ENCODE data around the gene POLR3C. TPM values are rescaled to one million over a fixed set of nuclear protein-coding genes. Genes with fewer than 3 reads are reported as not detected.
"Not testable (repeated sequence)": the region's sequence is repeated elsewhere in the genome, so short reads cannot be mapped to it uniquely, and the experiment has no call there.

POLR3C gene
- total RNA-seq, 2 experiments from 2014 or later, result 18.8 to 19.2 TPM

GRCh38 chr1:145796753-145797152, 27.2 kb upstream of the POLR3C start:
- DNase-seq, result no peak
- H3K36me3 Mint-ChIP-seq (ENCODE audit: low read depth), result peaks cover 42% of the 10 kb centered on the region
- intact Hi-C loops (cut with micrococcal nuclease), result no loop called here
- CTCF ChIA-PET, result no interaction called here
- H3K27me3 Mint-ChIP-seq (ENCODE audit: low read depth), result no peaks in the 10 kb centered on the region
- H3K27ac Mint-ChIP-seq, result no peak overlapping the region
- H3K4me3 Mint-ChIP-seq, result no peak overlapping the region
- H3K9me3 Mint-ChIP-seq, result peaks cover 19% of the 10 kb centered on the region
- H3K4me1 Mint-ChIP-seq (ENCODE audit: low read depth), result peaks cover 22% of the 10 kb centered on the region

GRCh38 chr1:145799806-145800205, 24.2 kb upstream of the POLR3C start:
- no peak for DNase-seq
- peaks cover 19% of the 10 kb centered on the region for H3K9me3 Mint-ChIP-seq
- H3K4me3 Mint-ChIP-seq, result no peak overlapping the region
- H3K27me3 Mint-ChIP-seq (ENCODE audit: low read depth), result no peaks in the 10 kb centered on the region
- CTCF ChIA-PET, result no interaction called here
- H3K4me1 Mint-ChIP-seq (ENCODE audit: low read depth), result peaks cover 34% of the 10 kb centered on the region
- peaks cover 32% of the 10 kb centered on the region for H3K36me3 Mint-ChIP-seq (ENCODE audit: low read depth)
- H3K27ac Mint-ChIP-seq, result no peak overlapping the region
- intact Hi-C loops (cut with micrococcal nuclease), result loop anchor here (5.0 kb wide), 1 partner anchor 53 kb away; no protein-coding TSS in a partner anchor

- Mint-ChIP-seq H3K4me1 (ENCODE audit: low read depth) (peaks cover 33% of the 10 kb centered on the region), H3K4me3 (no peak overlapping the region), H3K9me3 (no peaks in the 10 kb centered on the region), H3K27ac (no peak overlapping the region), H3K27me3 (ENCODE audit: low read depth) (no peaks in the 10 kb centered on the region), H3K36me3 (ENCODE audit: low read depth) (peaks cover 1% of the 10 kb centered on the region)
- DNase-seq, result no peak
- intact Hi-C loops (cut with micrococcal nuclease), result loop anchor here (5.0 kb wide), 1 partner anchor 57 kb away; no protein-coding TSS in a partner anchor
- CTCF ChIA-PET, result interaction anchor here (0.9 kb wide), 1 partner anchor 89 kb away, joined by 3 read pairs; no protein-coding TSS in a partner anchor
Measured at GRCh38 chr1:145804235-145805045, 19.6 kb upstream of the POLR3C start.

- Mint-ChIP-seq H3K27ac (no peak overlapping the region), H3K36me3 (ENCODE audit: low read depth) (no peaks in the 10 kb centered on the region), H3K4me1 (ENCODE audit: low read depth) (peaks cover 30% of the 10 kb centered on the region), H3K4me3 (no peak overlapping the region), H3K9me3 (no peaks in the 10 kb centered on the region), H3K27me3 (ENCODE audit: low read depth) (no peaks in the 10 kb centered on the region)
- DNase-seq, result no peak
- intact Hi-C loops (cut with micrococcal nuclease), result no loop called here
- CTCF ChIA-PET, result interaction anchor here (1.1 kb wide), 1 partner anchor 19 kb away, joined by 3 read pairs; no protein-coding TSS in a partner anchor
Measured at GRCh38 chr1:145805057-145805456, 18.9 kb upstream of the POLR3C start.

GRCh38 chr1:145806408-145806807, 17.6 kb upstream of the POLR3C start:
- no peaks in the 10 kb centered on the region for H3K27me3 Mint-ChIP-seq (ENCODE audit: low read depth)
- H3K4me3 Mint-ChIP-seq, result no peak overlapping the region
- no peak for DNase-seq
- CTCF ChIA-PET, result interaction anchor here (0.6 to 1.5 kb wide), 4 partner anchors 21 to 206 kb away, joined by 3 to 4 read pairs (median 4); no protein-coding TSS in a partner anchor
- H3K9me3 Mint-ChIP-seq, result no peaks in the 10 kb centered on the region
- H3K27ac Mint-ChIP-seq, result no peak overlapping the region
- intact Hi-C loops (cut with micrococcal nuclease), result no loop called here
- H3K36me3 Mint-ChIP-seq (ENCODE audit: low read depth), result no peaks in the 10 kb centered on the region
- H3K4me1 Mint-ChIP-seq (ENCODE audit: low read depth), result peaks cover 30% of the 10 kb centered on the region

GRCh38 chr1:145806844-145807243, 17.2 kb upstream of the POLR3C start:
- Mint-ChIP-seq H3K27ac (no peak overlapping the region), H3K36me3 (ENCODE audit: low read depth) (no peaks in the 10 kb centered on the region), H3K4me1 (ENCODE audit: low read depth) (peaks cover 29% of the 10 kb centered on the region), H3K4me3 (no peak overlapping the region), H3K9me3 (no peaks in the 10 kb centered on the region), H3K27me3 (ENCODE audit: low read depth) (no peaks in the 10 kb centered on the region)
- CTCF ChIA-PET, result interaction anchor here (0.6 to 1.5 kb wide), 3 partner anchors 24 to 205 kb away, joined by 3 to 4 read pairs (median 4); no protein-coding TSS in a partner anchor
- intact Hi-C loops (cut with micrococcal nuclease), result no loop called here
- DNase-seq, result no peak

- H3K9me3 Mint-ChIP-seq; DNase-seq; H3K36me3 Mint-ChIP-seq (ENCODE audit: low read depth); CTCF ChIA-PET; H3K27ac Mint-ChIP-seq; H3K27me3 Mint-ChIP-seq (ENCODE audit: low read depth); intact Hi-C loops (cut with micrococcal nuclease); H3K4me3 Mint-ChIP-seq; H3K4me1 Mint-ChIP-seq (ENCODE audit: low read depth): not testable (repeated sequence)
Measured at GRCh38 chr1:145812977-145813810, 10.8 kb upstream of the POLR3C start.

GRCh38 chr1:145818095-145818494, 5.9 kb upstream of the POLR3C start:
- intact Hi-C loops (cut with micrococcal nuclease); H3K27me3 Mint-ChIP-seq (ENCODE audit: low read depth); H3K4me3 Mint-ChIP-seq; CTCF ChIA-PET; H3K27ac Mint-ChIP-seq; DNase-seq; H3K36me3 Mint-ChIP-seq (ENCODE audit: low read depth); H3K9me3 Mint-ChIP-seq: not testable (repeated sequence)
- peaks cover 17% of the 10 kb centered on the region for H3K4me1 Mint-ChIP-seq (ENCODE audit: low read depth)

- not testable (repeated sequence) for H3K4me3 Mint-ChIP-seq
Measured at GRCh38 chr1:145822779-145823331, 1.1 kb upstream of the POLR3C start.

GRCh38 chr1:145824499-145824842, 471 bp downstream of the POLR3C start:
- intact Hi-C loops (cut with micrococcal nuclease), result no loop called here
- Mint-ChIP-seq H3K9me3 (peaks cover under 1% of the 10 kb centered on the region), H3K36me3 (ENCODE audit: low read depth) (peaks cover 28% of the 10 kb centered on the region), H3K27me3 (ENCODE audit: low read depth) (no peaks in the 10 kb centered on the region), H3K4me1 (ENCODE audit: low read depth) (peaks cover 49% of the 10 kb centered on the region), H3K27ac (peak overlapping the region; percentile 95), H3K4me3 (peak overlapping the region; percentile 95)
- CTCF ChIA-PET, result interaction anchor here (1.1 to 1.2 kb wide), 2 partner anchors 21 to 140 kb away, joined by 4 to 6 read pairs; partner anchors contain the start of genes ANKRD34A, NUDT17 and POLR3GL
- no peak for DNase-seq

More at GRCh38 chr1:145822779-145823331, 1.1 kb upstream of the POLR3C start:
- H3K27me3 Mint-ChIP-seq (ENCODE audit: low read depth); CTCF ChIA-PET; intact Hi-C loops (cut with micrococcal nuclease); H3K27ac Mint-ChIP-seq; H3K9me3 Mint-ChIP-seq; DNase-seq: not testable (repeated sequence)
- Mint-ChIP-seq H3K4me1 (ENCODE audit: low read depth) (peaks cover 36% of the 10 kb centered on the region), H3K36me3 (ENCODE audit: low read depth) (peaks cover 19% of the 10 kb centered on the region)

- Mint-ChIP-seq H3K4me1 (ENCODE audit: low read depth) (peaks cover 51% of the 10 kb centered on the region), H3K9me3 (no peaks in the 10 kb centered on the region), H3K4me3 (peak overlapping the region; percentile 53), H3K27ac (no peak overlapping the region), H3K27me3 (ENCODE audit: low read depth) (no peaks in the 10 kb centered on the region), H3K36me3 (ENCODE audit: low read depth) (peaks cover 37% of the 10 kb centered on the region)
- CTCF ChIA-PET, result interaction anchor here (0.8 to 11.1 kb wide), 6 partner anchors 15 to 85 kb away, joined by 3 to 141 read pairs (median 4); partner anchors contain the start of genes NUDT17 and PIAS3
- intact Hi-C loops (cut with micrococcal nuclease), result no loop called here
- no peak for DNase-seq
Measured at GRCh38 chr1:145826030-145826429, 2.0 kb downstream of the POLR3C start.

- H3K4me1 Mint-ChIP-seq (ENCODE audit: low read depth), result peaks cover 44% of the 10 kb centered on the region
- no peak for DNase-seq
- peak overlapping the region; percentile 7 for H3K4me3 Mint-ChIP-seq
- peaks cover 50% of the 10 kb centered on the region for H3K36me3 Mint-ChIP-seq (ENCODE audit: low read depth)
- CTCF ChIA-PET, result interaction anchor here (0.5 to 11.1 kb wide), 6 partner anchors 19 to 189 kb away, joined by 3 to 141 read pairs (median 4); partner anchors contain the start of gene NUDT17
- intact Hi-C loops (cut with micrococcal nuclease), result loop anchor here (1.0 to 2.0 kb wide), 2 partner anchors 31 to 41 kb away; partner anchors contain the start of gene PIAS3
- no peaks in the 10 kb centered on the region for H3K9me3 Mint-ChIP-seq
- peak overlapping the region; percentile 95 for H3K27ac Mint-ChIP-seq
- no peaks in the 10 kb centered on the region for H3K27me3 Mint-ChIP-seq (ENCODE audit: low read depth)
Measured at GRCh38 chr1:145827966-145828365, 4.0 kb downstream of the POLR3C start.

Data from activated naive CD4-positive, alpha-beta T cell treated with anti-CD3 and anti-CD28 coated beads for 36 hours (primary cell).